Aorta (tissue), 5 donors: ENCODE measurements around the gene DNTT. TPM values are rescaled to one million over a fixed set of nuclear protein-coding genes. Genes with fewer than 3 reads are reported as not detected.

Experiments
- ATAC-seq: fragments of 200-7000 bp; cut with Tn5 transposase; one replicate; pipeline ENCODE4 v1.9.1; 2022; ENCODE audit warnings: moderate library complexity; ENCODE audit not compliant: low FRiP score
- DNase-seq, 2 donors: peaks; one replicate each; pipeline ENCODE4 v3.0.0-alpha.2; 2020
- H3K27ac ChIP-seq, 2 donors: one replicate each; pipeline ENCODE4 v1.5.1; 2013; ENCODE audit warnings: low read length in 2 of 2, mild to moderate bottlenecking in 2 of 2, moderate library complexity in 2 of 2, control low read depth in 1 of 2, inconsistent platforms in 1 of 2, low read depth in 1 of 2
- H3K27me3 ChIP-seq, 2 donors: one replicate each; pipeline ENCODE4 v1.6.1; 2013; ENCODE audit warnings: control low read depth in 1 of 2, low read length in 1 of 2, mild to moderate bottlenecking in 1 of 2, moderate library complexity in 1 of 2; ENCODE audit not compliant: insufficient read depth in 2 of 2, control insufficient read depth in 1 of 2
- H3K36me3 ChIP-seq, 2 donors: one replicate each; pipeline ENCODE4 v1.6.1; 2013; ENCODE audit warnings: control low read depth in 1 of 2, low read length in 1 of 2, mild to moderate bottlenecking in 1 of 2; ENCODE audit not compliant: insufficient read depth in 2 of 2, control insufficient read depth in 1 of 2
- H3K4me1 ChIP-seq, 2 donors: one replicate each; pipeline ENCODE4 v1.6.1; 2013; ENCODE audit warnings: low read length in 2 of 2, control low read depth in 1 of 2, mild to moderate bottlenecking in 1 of 2, moderate library complexity in 1 of 2; ENCODE audit not compliant: insufficient read depth in 2 of 2, control insufficient read depth in 1 of 2
- H3K4me3 ChIP-seq, 2 donors: one replicate each; pipeline ENCODE4 v1.5.1; 2013; ENCODE audit warnings: low read length in 2 of 2, control low read depth in 1 of 2, mild to moderate bottlenecking in 1 of 2
- H3K9me3 ChIP-seq: one replicate; pipeline ENCODE4 v1.6.1; 2013; ENCODE audit warnings: mild to moderate bottlenecking, low read length; ENCODE audit not compliant: control insufficient read depth
- WGBS, 2 donors: extraction: QIAGEN DNeasy Blood & Tissue Kit; methylation state at CpG; one replicate each; pipeline ENCODE4 v1.1.7; 2013; 5-methylcytosine and 5-hydroxymethylcytosine counted together
- intact Hi-C, 2 donors: fragments of 100-400 bp; cut with DNase I; formaldehyde crosslinking; loops; one replicate each; pipeline versions ENCODE4 v1.14.2 to v1.15.0; 2022
- polyA plus RNA-seq, 2 donors: library from polyadenylated mRNA; stranded (reverse); fragments of 200-250 nt; gene quantifications; one replicate each; pipeline ENCODE4 v1.2.3, GENCODE V29; 2013
- total RNA-seq, 2 donors: library from RNA; stranded (reverse); fragmentation: NEBNext Ultra II Directional; extraction: Animal tissue kit (Norgen Biotek cat#: 25700); gene quantifications; one replicate each; pipeline ENCODE4 v1.2.1, GENCODE V29; 2021
- donor health status: healthy with polysubstance abuse.
- donor health status: Bipolar disorder and iron deficiency.
- donor health status: DM: no; HTN: no; CAD: no.
- donor health status: DM: no; HTN: no; CAD: no.
- donor health status: DM: yes; HTN: yes; CAD: no.

Gene DNTT
- total and polyA plus RNA-seq, 4 donors, result not detected

DNA sequence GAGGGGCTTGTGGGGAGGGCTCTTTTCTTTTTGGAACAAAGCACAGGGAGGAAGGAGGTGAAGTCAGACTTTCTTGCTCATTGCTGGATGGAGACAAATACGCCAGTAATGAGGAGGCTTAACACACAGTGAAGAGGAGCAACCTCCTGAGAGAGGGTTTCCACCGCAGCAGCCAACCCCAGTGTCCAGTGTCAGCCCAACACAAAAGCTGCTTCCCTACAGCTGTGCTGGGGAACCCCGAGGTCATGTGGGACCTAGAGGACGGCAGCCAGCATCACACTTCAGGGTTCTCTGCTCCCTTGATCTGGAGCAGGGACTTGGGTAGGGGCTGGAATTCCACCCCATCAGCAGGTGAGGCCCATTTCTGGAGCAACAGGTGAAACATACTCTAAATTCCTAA is 40.6 kb upstream of the DNTT start:
- Histone ChIP-seq H3K4me1 (no peaks in the 10 kb centered on the region), H3K27me3 (no peaks in the 10 kb centered on the region), H3K27ac (no peak overlapping the region), H3K36me3 (no peaks in the 10 kb centered on the region), H3K4me3 (no peak overlapping the region), H3K9me3 (no peaks in the 10 kb centered on the region)
- intact Hi-C loops, result no loop called here
- no peak for ATAC-seq
- peak in 1 of 2 donors; percentile 60 for DNase-seq
- 88 to 92% methylated on average over 4 of the region's 4 CpGs for WGBS, 2 donors

DNA sequence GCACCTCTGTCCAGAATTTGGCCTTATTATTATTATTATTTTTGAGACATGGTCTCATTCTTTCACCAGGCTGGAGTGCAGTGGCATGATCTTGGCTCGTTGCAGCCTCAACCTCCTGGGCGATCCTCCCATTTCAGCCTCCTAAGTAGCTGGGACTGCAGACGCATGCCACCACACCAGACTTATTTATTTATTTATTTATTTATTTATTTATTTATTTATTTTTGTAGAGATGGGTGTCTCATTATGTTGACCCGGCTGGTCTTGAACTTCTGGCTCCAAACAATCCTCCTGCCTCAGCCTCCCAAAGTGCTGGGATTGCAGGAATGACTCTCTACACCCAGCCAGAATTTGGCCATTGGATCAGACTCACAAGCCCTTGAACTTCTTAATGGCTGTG is 39.3 kb upstream of the DNTT start:
- no peaks in the 10 kb centered on the region for H3K9me3 ChIP-seq
- no peaks in the 10 kb centered on the region for H3K36me3 ChIP-seq
- DNase-seq (no peak), ATAC-seq (no peak)
- H3K27me3 ChIP-seq, result no peaks in the 10 kb centered on the region
- H3K4me1 ChIP-seq, result no peaks in the 10 kb centered on the region
- intact Hi-C loops, result no loop called here
- H3K27ac ChIP-seq, result no peak overlapping the region
- 95% methylated on average over 4 of the region's 4 CpGs for WGBS, 2 donors
- H3K4me3 ChIP-seq, result no peak overlapping the region

DNA sequence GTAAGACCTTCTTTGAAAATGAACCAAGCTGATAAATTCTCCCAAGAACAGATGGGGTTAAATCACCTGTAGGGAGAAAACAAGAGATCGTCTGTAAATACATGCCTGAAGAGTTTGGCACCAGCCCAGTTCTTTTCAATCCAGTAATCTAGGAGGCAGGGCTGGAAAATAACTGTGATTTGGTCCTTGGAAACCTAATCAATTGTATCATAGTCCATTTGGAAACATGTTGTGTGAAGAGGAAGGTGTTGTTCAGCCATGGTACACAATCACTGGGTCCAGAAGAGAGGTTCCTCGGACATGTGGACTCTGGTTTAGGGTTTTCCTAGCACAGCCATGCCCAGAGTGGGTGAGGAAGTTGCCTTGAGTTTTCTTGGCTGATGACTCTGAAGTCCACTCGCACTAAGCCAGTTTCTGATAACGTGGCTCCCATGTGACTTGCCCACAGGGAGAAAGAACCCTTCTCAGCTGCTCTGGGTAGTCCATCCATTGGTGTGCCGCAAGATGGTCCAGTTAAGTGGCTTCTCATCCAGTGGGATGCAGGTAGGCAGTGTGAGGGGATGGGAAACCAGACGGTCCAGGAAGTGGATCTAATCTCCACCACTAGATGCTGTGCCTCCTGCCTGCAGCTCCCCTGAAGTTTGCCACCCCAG is 38.0 kb upstream of the DNTT start:
- no peaks in the 10 kb centered on the region for H3K27me3 ChIP-seq
- intact Hi-C loops, result no loop called here
- no peaks in the 10 kb centered on the region for H3K4me1 ChIP-seq
- H3K9me3 ChIP-seq, result no peaks in the 10 kb centered on the region
- ATAC-seq (no peak), DNase-seq (no peak)
- H3K27ac ChIP-seq, result no peak overlapping the region
- H3K4me3 ChIP-seq, result no peak overlapping the region
- H3K36me3 ChIP-seq, result no peaks in the 10 kb centered on the region
- 71 to 78% methylated on average over 6 of the region's 6 CpGs for WGBS, 2 donors

DNA sequence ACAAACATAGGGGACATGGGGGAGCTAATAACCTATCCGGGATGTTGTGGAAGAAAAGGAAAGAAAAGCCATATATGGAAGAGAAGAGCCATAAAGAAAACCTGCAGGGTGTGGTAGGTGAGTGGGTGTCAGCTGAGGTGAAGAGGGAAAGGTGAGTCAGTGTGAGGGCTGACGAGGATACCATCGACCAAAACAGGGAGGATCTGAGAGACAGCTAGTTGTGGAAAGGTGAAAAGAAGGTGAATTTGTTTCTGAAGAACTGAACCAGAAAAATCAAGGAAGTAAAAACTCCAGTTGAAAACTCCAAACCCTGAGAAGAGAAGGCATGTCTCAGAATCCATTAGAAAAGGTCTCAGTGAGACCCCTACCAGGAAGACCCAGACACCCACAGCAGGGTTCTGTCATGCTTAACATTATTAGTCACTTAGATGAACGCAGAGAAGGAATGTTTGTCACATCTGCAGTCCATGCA is 37.0 kb upstream of the DNTT start:
- DNase-seq (no peak), ATAC-seq (no peak)
- Histone ChIP-seq H3K27ac (no peak overlapping the region), H3K36me3 (no peaks in the 10 kb centered on the region), H3K9me3 (no peaks in the 10 kb centered on the region), H3K4me1 (no peaks in the 10 kb centered on the region), H3K27me3 (no peaks in the 10 kb centered on the region), H3K4me3 (no peak overlapping the region)
- intact Hi-C loops, result no loop called here
- WGBS, 2 donors, result 88 to 89% methylated on average over 4 of the region's 4 CpGs

DNA sequence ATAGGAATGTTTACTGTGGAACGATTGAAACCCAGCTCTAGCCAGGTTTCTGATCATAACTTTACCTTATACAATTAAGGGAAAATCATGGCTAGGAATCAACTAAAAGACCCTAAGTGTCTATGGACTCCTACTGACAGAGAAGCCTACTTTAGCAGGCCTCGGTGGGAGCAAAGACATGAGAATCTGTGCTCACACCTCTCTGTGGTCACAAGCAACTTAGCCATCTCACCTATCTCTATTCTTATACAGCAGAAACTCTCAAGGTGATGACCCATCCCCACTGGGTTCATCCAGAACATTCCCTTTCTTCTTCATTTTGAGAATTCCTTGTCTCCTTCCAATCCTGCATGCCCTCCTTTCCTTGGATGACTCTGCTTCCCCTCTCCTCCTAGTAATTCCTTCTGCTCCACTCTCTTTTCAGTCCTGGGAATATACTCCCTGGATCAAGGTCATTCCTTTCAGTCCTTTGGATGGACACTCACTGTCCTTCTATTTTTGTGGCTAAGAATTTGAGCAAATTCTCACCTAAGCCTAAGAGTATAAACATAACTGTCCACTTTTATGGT is 35.8 kb upstream of the DNTT start:
- H3K4me1 ChIP-seq, result no peaks in the 10 kb centered on the region
- intact Hi-C loops, result no loop called here
- no peak overlapping the region for H3K4me3 ChIP-seq
- H3K9me3 ChIP-seq, result no peaks in the 10 kb centered on the region
- WGBS, 2 donors, result 77 to 83% methylated on average over 2 of the region's 2 CpGs
- H3K27ac ChIP-seq, result no peak overlapping the region
- ATAC-seq, result no peak
- H3K36me3 ChIP-seq, result no peaks in the 10 kb centered on the region
- DNase-seq, result no peak
- no peaks in the 10 kb centered on the region for H3K27me3 ChIP-seq

DNA sequence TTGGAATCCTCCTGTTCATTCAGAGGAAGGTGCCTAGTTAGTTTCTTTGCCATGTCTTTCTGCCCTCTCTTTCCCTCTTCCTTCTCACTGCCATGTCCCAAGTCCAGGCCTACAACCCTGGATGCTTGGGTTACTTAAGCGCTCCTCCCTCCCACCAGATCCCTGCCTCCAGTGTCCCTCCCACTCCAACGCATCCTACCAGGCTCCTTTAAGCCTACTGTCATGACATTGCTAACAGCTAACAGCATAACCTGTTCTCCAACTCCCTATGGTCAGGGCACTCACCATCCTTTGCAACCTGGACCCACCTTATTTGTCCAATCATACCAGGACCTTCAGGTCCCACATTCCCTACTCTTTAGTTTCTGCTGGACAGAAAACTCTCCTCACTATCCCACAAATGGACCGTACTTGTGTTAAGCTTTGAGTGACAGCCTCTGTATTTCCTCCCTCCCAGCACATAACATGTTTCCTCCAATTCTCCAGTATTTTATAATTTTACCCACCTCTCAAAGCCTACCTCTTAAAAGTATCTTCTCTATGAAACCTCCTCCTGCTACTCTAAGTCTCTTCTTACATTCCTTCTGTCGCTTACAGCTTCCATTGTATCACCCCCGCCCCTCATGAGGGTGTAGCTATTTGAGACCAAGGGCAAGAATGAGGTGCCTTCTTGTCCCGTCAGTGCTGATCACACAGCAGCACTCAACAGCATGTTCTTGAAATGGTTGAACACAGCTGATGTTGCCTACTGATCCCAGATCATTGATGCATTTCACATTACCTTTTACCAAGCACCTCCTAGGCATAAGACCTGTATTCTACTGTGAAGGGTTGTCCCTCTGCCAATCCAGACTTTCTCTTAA is 34.6 kb upstream of the DNTT start:
- no peaks in the 10 kb centered on the region for H3K36me3 ChIP-seq
- no peaks in the 10 kb centered on the region for H3K27me3 ChIP-seq
- no peaks in the 10 kb centered on the region for H3K4me1 ChIP-seq
- 80 to 84% methylated on average over 6 of the region's 6 CpGs for WGBS, 2 donors
- H3K4me3 ChIP-seq, result no peak overlapping the region
- no peak overlapping the region for H3K27ac ChIP-seq
- H3K9me3 ChIP-seq, result no peaks in the 10 kb centered on the region
- ATAC-seq, result no peak
- intact Hi-C loops, result no loop called here
- no peak for DNase-seq

DNA sequence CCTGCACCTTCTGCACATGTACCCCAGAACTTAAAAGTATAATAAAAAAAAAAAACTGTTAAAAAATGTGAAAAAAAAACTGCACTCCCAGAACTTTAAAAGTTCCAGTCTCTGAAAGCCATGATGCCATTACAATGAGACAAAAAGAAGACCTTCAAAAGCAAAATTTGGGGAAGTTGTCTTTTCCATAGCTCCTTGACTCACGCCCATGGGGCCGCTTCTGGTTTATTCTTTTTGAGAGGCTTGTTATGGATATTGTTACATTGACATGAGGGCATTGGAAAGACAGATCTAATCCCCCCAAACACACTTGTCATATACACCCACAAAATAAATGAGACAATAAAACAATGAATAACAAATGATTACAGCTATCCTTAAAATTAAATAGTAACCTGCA is 33.7 kb upstream of the DNTT start:
- Histone ChIP-seq H3K4me1 (no peaks in the 10 kb centered on the region), H3K4me3 (no peak overlapping the region), H3K27ac (no peak overlapping the region), H3K27me3 (no peaks in the 10 kb centered on the region), H3K9me3 (no peaks in the 10 kb centered on the region), H3K36me3 (no peaks in the 10 kb centered on the region)
- DNase-seq (no peak), ATAC-seq (no peak)
- intact Hi-C loops, result no loop called here
- WGBS, 2 donors, result 84 to 93% methylated on average over 2 of the region's 2 CpGs

DNA sequence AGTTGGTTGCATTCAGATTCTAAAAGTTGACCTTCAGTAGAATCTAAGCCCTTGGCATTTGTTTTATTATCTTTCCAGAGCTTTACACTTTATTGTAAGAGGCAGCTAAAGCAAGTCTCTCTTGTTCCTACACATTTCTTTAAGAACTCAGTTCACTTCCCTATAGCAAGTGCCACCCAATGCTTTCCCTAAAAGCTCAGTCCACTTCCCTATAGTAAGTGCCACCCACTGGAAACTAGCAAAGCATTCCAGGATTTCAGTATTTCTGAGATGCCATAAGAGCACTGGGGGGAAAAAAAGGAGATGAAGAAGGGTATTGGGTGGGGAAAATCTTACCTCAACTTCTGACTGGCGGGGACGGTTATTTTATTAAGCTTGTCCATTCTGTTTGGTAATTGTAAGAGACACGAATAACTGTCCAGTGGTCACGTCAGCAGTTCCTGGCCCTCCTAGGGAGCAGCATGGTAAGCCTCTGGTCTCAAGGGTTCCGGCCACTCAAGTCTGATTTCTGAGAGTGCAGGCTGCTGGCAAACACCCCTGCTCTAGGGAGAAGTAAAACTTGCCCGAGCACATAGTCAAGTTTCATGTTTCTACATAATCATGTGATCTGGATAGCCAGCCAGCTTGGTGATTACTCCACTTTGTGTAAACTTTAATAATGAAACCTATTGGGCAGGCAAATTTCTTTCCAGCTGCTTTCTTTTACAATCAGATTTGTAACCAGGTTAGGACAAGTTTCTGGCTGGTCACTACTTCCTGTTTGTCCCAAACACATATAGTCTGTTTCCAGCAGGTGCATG is 33.0 kb upstream of the DNTT start, which contains the start of gene BLNK:
TSS of gene BLNK (minus strand) at position 554 of the 800 bp plus-strand sequence. CDS start at position 383, 171 bp downstream.
- H3K9me3 ChIP-seq, result no peaks in the 10 kb centered on the region
- peaks cover 0 to 3% of the 10 kb centered on the region in 2 donors for H3K4me1 ChIP-seq
- intact Hi-C loops, result no loop called here
- H3K27me3 ChIP-seq, result no peaks in the 10 kb centered on the region
- ATAC-seq, result peak; percentile 89
- H3K27ac ChIP-seq, result peak within 1 kb of the TSS in 1 of 2 donors; percentile 47
- WGBS, 2 donors, result 1 to 2% methylated on average over 6 of the region's 6 CpGs
- peak; percentile 84 to 86 for DNase-seq
- no peaks in the 10 kb centered on the region for H3K36me3 ChIP-seq
- H3K4me3 ChIP-seq, result no peak within 1 kb of the TSS
